Heart right ventricle (tissue), 16 donors: ENCODE measurements around the gene ZKSCAN7. TPM values are rescaled to one million over a fixed set of nuclear protein-coding genes. Genes with fewer than 3 reads are reported as not detected.
A peak's percentile ranks its signal among the peaks of the same experiment; 100 is the strongest.
"Not testable (repeated sequence)": the region's sequence is repeated elsewhere in the genome, so short reads cannot be mapped to it uniquely, and the experiment has no call there.

Experiments used
- ATAC-seq, 8 donors: fragments of 200-7000 bp; cut with Tn5 transposase; one replicate each; pipeline ENCODE4 v1.9.1; 2020; ENCODE audit warnings: mild to moderate bottlenecking in 8 of 8, moderate library complexity in 8 of 8, moderate number of reproducible peaks in 1 of 8
- DNase-seq, 2 donors: peaks; one replicate each; pipeline ENCODE4 v3.0.0-alpha.2; 2020
- H3K27ac ChIP-seq, 10 donors: fragments of 200-600 bp; sonication (generic) in 2 of 10; one replicate each; pipeline versions ENCODE4 v1.5.0 to v1.8.0; 2020 to 2022; ENCODE audit warnings: mild to moderate bottlenecking in 3 of 10
- H3K27me3 ChIP-seq, 7 donors: fragments of 200-600 bp; one replicate each; pipeline ENCODE4 v1.8.0; 2021 to 2022; ENCODE audit warnings: mild to moderate bottlenecking in 2 of 7
- H3K36me3 ChIP-seq, 9 donors: fragments of 200-600 bp; sonication (generic) in 1 of 9; one replicate each; pipeline versions ENCODE4 v1.5.0 to v1.8.0; 2020 to 2022; ENCODE audit warnings: mild to moderate bottlenecking in 2 of 9
- H3K4me1 ChIP-seq, 9 donors: fragments of 200-600 bp; sonication (generic) in 1 of 9; one replicate each; pipeline versions ENCODE4 v1.5.0 to v1.8.0; 2020 to 2022; ENCODE audit warnings: mild to moderate bottlenecking in 4 of 9
- H3K4me3 ChIP-seq, 10 donors: fragments of 200-600 bp; sonication (generic) in 2 of 10; one replicate each; pipeline versions ENCODE4 v1.5.0 to v1.8.0; 2020 to 2022; ENCODE audit warnings: mild to moderate bottlenecking in 7 of 10, moderate library complexity in 2 of 10
- H3K9me3 ChIP-seq, 11 donors: fragments of 200-600 bp in 10 of 11; sonication (generic) in 2 of 11; one replicate each; pipeline versions ENCODE4 v1.5.0 to v1.8.0; 2013 to 2022; ENCODE audit warnings: mild to moderate bottlenecking in 2 of 11, control low read depth in 1 of 11, moderate library complexity in 1 of 11
- WGBS, 2 donors: extraction: QIAGEN DNeasy Blood & Tissue Kit; methylation state at CpG; one replicate each; pipeline ENCODE4 v1.1.7; 2013; ENCODE audit warnings: inconsistent platforms in 1 of 2; 5-methylcytosine and 5-hydroxymethylcytosine counted together
- intact Hi-C, 10 donors: fragments of 100-400 bp; cut with DNase I; formaldehyde crosslinking; loops; one replicate each; pipeline versions ENCODE4 v1.11.1 to v1.14.2; 2022
- polyA plus RNA-seq, 2 donors: library from polyadenylated mRNA; stranded (reverse); fragments of 200-250 nt; gene quantifications; one replicate each; pipeline ENCODE4 v1.2.3, GENCODE V29; 2013
- total RNA-seq, 10 donors: library from RNA; stranded (reverse); fragmentation: NEBNext Ultra II Directional in 3 of 10; extraction: Animal tissue kit (Norgen Biotek cat#: 25700) in 3 of 10; gene quantifications; one replicate each; pipeline versions ENCODE4 v1.2.1 to v1.2.4, GENCODE V29; 2021 to 2023
- TF ChIP-seq, protein P1 (sequence below), 9 donors: fragments of 200-600 bp; sonication (generic) in 2 of 9; IDR thresholded peaks; one replicate each; pipeline versions ENCODE4 v1.5.0 to v1.8.0; 2021 to 2022; ENCODE audit warnings: antibody characterized with exemption in 9 of 9, mild to moderate bottlenecking in 5 of 9, moderate library complexity in 1 of 9
- donor health status: Arrhythmogenic right ventricular cardiomyopathy.
- donor health status: ischemic (EF 13 %, LVEDD 7.1; RV severe dilation, severe dysfunction).
- donor health status: healthy with polysubstance abuse.
- donor health status: DM: no; HTN: yes; CAD: no.
- donor health status: DM: no; HTN: no; CAD: no.
- donor health status: ischemic (EF 25% LVEDD 6.9; RV normal size, moderate dysfunction).
- donor health status: ischemic (EF 25% LVEDD 5.7; RV mildly dilated, moderate dysfunction).
- donor health status: healthy.
- donor health status: DM: yes; HTN: yes; CAD: no.
- donor health status: Ischemic cardiomyopathy.
- donor health status: ischemic (EF 35%, LVEDD 5.7; RV mildly dilated, moderate dysfunction).
- donor health status: nonischemic (EF 11% LVEDD 7.7; RV severe dilation, severe dysfunction).
- donor health status: DM: yes; HTN: yes; CAD: no.
- donor health status: PGD.
- donor health status: ischemic (EF 29% LVEDD 5.4; RV normal size, mild dysfunction).
- donor health status: nonischemic (EF 23%, LVEDD 6.1; RV moderate dilation, normal function).

The ZKSCAN7 gene
- total and polyA plus RNA-seq, 12 donors: 1.2 to 3.9 (median 2.4) TPM

DNA sequence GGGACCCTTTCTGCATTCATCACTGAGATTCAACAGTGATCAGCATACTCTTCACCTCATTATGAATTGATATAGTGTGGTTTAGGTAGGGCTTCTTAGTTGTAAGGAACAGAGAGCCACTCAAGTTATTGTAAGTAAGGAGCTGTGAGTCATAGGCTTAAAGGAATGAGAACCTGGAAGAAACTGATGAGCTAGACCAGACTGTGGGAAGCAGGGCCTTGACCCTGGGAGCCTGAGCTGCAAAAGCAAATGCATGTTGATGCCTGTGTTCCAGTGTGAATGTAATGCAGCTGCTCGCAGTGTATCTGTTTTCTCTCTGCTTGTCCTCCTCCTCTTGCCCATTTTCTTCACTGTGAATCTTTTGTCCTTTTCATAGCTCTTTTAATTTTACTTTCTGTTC lies 13.6 kb downstream of the ZKSCAN7 start:
- no peaks in the 10 kb centered on the region for H3K4me1 ChIP-seq
- DNase-seq (no peak), ATAC-seq (no peak)
- intact Hi-C loops: no loop called here
- H3K36me3 ChIP-seq: peaks cover 0 to 76% (median 25%) of the 10 kb centered on the region in 9 donors
- no peaks in the 10 kb centered on the region for H3K27me3 ChIP-seq
- H3K27ac ChIP-seq: no peak overlapping the region
- WGBS, 2 donors: 97 to 100% methylated on average over 1 of the region's 1 CpG
- no peak overlapping the region for H3K4me3 ChIP-seq
- TF ChIP-seq, protein P1, sequence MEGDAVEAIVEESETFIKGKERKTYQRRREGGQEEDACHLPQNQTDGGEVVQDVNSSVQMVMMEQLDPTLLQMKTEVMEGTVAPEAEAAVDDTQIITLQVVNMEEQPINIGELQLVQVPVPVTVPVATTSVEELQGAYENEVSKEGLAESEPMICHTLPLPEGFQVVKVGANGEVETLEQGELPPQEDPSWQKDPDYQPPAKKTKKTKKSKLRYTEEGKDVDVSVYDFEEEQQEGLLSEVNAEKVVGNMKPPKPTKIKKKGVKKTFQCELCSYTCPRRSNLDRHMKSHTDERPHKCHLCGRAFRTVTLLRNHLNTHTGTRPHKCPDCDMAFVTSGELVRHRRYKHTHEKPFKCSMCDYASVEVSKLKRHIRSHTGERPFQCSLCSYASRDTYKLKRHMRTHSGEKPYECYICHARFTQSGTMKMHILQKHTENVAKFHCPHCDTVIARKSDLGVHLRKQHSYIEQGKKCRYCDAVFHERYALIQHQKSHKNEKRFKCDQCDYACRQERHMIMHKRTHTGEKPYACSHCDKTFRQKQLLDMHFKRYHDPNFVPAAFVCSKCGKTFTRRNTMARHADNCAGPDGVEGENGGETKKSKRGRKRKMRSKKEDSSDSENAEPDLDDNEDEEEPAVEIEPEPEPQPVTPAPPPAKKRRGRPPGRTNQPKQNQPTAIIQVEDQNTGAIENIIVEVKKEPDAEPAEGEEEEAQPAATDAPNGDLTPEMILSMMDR (IDR thresholded peaks at IDR 0.05): no peak
- peaks cover 0 to 51% (median 10%) of the 10 kb centered on the region in 11 donors for H3K9me3 ChIP-seq

DNA sequence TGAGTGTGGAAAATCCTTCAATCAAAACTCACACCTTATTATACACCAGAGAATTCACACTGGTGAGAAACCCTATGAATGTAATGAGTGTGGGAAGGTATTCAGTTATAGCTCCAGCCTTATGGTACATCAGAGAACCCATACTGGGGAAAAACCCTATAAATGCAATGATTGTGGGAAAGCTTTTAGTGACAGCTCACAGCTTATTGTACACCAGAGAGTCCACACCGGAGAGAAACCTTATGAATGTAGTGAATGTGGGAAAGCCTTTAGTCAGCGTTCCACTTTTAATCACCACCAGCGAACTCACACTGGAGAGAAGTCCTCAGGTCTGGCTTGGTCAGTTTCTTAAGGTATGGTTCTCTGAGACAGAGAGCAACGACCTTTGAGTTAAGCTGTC lies 16.0 kb downstream of the ZKSCAN7 start:
- intact Hi-C loops: no loop called here
- Histone ChIP-seq H3K36me3 (peaks cover 0 to 60% (median 25%) of the 10 kb centered on the region in 9 donors), H3K4me1 (no peaks in the 10 kb centered on the region), H3K9me3 (peaks cover 0 to 67% (median 10%) of the 10 kb centered on the region in 11 donors), H3K27me3 (no peaks in the 10 kb centered on the region), H3K4me3 (no peak overlapping the region), H3K27ac (no peak overlapping the region)
- TF ChIP-seq, protein P1 (IDR thresholded peaks at IDR 0.05): no peak
- WGBS, 2 donors: 92 to 98% methylated on average over 4 of the region's 4 CpGs
- DNase-seq: no peak
- no peak for ATAC-seq

DNA sequence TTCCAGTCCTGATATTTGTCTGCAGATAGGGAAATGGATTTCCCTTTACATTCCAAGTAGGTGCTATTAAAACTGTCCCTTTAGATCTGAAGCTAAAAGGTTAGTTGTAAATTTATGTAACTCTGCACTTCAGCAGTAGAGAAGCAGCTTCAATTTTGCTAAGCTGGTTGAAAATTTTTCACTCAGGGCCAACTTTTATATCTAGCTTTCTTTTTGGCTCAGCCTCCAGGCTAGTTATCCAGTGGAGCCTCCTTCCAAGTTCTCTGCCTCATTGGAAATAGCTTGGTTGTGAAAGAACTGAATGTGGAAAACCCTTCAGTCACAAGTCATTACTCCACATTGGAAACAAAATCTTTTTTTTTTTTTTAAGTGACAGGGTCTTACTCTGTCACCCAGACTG lies 21.6 kb downstream of the ZKSCAN7 start:
- peak in 1 of 8 donors; percentile 60 for ATAC-seq
- Histone ChIP-seq H3K27ac (no peak overlapping the region), H3K4me1 (peaks cover 0 to 7% (median 0%) of the 10 kb centered on the region in 9 donors), H3K4me3 (no peak overlapping the region), H3K9me3 (peaks cover 0 to 43% (median 0%) of the 10 kb centered on the region in 11 donors), H3K27me3 (no peaks in the 10 kb centered on the region), H3K36me3 (peaks cover 0 to 13% (median 0%) of the 10 kb centered on the region in 9 donors)
- intact Hi-C loops: no loop called here
- no peak for DNase-seq
- TF ChIP-seq, protein P1 (IDR thresholded peaks at IDR 0.05): no peak

DNA sequence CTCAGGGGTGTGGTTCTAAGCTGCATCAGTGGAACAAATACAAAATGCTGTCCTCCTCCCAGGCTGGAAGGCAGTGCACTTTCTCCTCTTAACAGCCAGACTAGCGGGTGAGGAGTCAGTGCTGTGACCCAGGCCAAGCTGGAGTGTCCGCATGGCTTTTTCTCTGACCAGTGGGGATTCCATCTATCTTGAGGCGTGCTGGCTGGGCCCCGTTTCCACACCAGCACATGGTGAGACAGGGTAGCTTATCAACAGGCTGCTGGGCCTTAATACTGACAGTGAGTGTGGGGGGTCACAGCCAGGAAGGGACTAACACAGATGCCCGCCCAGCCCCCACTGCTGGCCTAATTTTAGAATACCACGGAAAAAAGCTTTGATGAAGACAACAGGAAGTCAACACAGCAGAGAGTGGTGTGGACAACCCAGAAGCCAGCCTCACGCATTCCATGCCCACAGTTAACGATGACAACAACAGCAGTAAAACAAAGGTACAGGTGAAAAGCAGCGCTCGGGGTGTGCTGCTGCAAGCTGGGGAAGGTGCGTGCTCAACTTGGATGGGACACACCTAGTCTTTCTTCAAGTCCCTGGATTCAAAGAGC lies 22.5 kb downstream of the ZKSCAN7 start:
- H3K4me3 ChIP-seq, H3K4me1 ChIP-seq, intact Hi-C loops, H3K27ac ChIP-seq, H3K27me3 ChIP-seq, DNase-seq, H3K36me3 ChIP-seq: not testable (repeated sequence)
- H3K9me3 ChIP-seq: peaks cover 0 to 38% (median 0%) of the 10 kb centered on the region in 11 donors
- ATAC-seq: peak in 5 of 8 donors; percentile 21 to 57 (median 33)
- WGBS, 2 donors: 77 to 80% methylated on average over 11 of the region's 11 CpGs

DNA sequence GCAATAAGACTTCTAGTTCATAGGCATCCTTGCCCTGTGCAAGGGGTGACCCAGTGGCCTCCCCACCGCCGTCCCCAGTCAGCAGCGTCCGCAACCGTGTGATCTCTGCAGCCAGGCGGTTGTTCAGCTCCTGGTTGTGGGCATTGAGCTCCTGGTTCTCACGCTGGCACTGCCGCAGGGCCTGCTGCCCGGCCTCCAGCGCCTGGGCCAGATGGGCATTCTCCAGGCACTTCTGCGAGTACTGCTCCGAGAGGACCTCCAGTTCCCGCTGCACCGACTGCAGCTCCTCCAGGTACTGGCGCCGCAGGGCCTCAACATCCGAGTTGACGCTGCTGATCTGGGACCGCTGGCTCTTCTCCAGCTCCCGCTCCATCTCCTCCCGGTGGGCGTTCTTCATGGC lies 23.3 kb downstream of the ZKSCAN7 start:
- H3K36me3 ChIP-seq, DNase-seq, H3K27me3 ChIP-seq, H3K4me3 ChIP-seq, ATAC-seq, intact Hi-C loops, H3K27ac ChIP-seq, H3K4me1 ChIP-seq: not testable (repeated sequence)
- 97 to 98% methylated on average over 22 of the region's 22 CpGs for WGBS, 2 donors
- peaks cover 0 to 31% (median 0%) of the 10 kb centered on the region in 11 donors for H3K9me3 ChIP-seq

DNA sequence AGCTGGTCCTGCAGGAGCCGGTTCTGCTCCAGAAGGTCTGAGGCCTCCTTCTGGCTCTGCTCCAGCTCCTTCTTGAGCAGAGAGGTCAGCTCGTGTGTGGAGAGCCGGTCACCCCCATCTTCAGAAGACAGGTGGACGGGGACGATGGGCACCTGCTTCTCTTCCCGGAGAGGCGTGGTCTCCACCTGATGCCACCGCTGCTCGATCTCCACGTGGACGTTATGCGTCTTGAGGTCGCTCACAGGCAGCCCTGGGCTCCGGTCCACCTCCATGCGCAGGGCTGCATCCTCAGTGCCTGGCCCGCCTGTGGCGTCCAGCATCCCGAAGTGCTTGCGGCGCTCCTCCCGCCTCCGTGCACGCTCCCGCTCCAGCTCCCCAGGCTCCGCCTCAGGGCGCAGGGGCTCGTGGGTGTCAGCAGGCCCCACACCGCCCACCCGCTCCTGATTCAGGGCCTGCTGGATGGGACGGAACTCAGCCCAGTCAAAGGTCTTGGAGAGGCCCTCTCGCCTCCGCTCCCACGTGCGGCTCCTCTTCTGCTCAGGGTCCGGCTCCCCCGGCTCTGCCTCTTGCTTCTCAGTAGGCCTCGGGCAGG lies 24.0 kb downstream of the ZKSCAN7 start:
- H3K27me3 ChIP-seq, H3K27ac ChIP-seq, H3K4me3 ChIP-seq, intact Hi-C loops, H3K4me1 ChIP-seq, DNase-seq, H3K36me3 ChIP-seq: not testable (repeated sequence)
- ATAC-seq: peak in 1 of 8 donors; percentile 48
- WGBS, 2 donors: 96 to 98% methylated on average over 37 of the region's 37 CpGs
- peaks cover 0 to 24% (median 0%) of the 10 kb centered on the region in 11 donors for H3K9me3 ChIP-seq

DNA sequence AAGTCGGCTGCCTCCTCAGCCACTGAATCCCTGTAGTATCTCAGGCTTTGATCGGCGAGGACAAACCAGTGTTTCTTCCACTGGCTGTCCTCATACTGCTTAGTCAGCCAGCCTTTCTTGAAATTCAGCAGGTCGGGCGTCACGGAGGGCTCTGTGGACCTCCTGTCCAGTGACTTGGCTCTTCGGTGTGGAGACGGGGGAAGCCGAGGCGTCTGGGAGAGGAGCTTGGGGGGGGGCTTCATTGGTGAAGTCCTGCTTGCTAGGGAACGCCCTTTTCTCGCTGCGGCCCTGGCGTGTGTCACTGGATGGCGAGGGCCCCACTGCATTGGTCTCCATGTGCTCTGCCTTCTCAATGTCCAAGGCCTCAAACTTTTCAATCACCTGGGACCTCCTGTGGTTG lies 24.8 kb downstream of the ZKSCAN7 start:
- peaks cover 0 to 17% (median 0%) of the 10 kb centered on the region in 11 donors for H3K9me3 ChIP-seq
- H3K27ac ChIP-seq, DNase-seq, ATAC-seq, H3K4me3 ChIP-seq, intact Hi-C loops, H3K36me3 ChIP-seq, H3K27me3 ChIP-seq: not testable (repeated sequence)
- H3K4me1 ChIP-seq: peaks cover 0 to 10% (median 6%) of the 10 kb centered on the region in 9 donors
- 97 to 99% methylated on average over 15 of the region's 15 CpGs for WGBS, 2 donors

DNA sequence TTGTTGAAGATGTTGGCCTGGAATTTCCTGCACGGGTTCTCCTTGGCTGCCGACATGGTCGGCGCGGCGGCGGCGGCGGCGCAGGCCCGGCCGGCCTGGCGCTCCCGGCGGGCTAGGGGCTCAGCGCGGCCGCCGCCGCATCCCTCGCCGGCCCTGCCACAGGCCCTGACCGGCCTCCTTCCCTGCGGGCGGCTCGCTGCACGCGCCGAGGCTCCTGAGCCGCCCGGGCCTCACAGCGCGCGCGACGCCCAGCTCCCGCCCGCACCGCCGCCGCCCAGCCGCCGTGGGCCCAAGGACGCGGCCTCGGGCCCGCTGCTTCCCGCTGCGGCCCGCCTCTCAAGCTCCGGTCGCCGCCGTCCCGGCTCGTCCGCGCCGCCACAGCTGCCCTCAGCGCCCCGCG lies 26.0 kb downstream of the ZKSCAN7 start:
- H3K27ac ChIP-seq, DNase-seq, intact Hi-C loops, H3K36me3 ChIP-seq, H3K4me3 ChIP-seq, ATAC-seq, H3K27me3 ChIP-seq: not testable (repeated sequence)
- Histone ChIP-seq H3K9me3 (peaks cover 0 to 12% (median 0%) of the 10 kb centered on the region in 11 donors), H3K4me1 (peaks cover 0 to 20% (median 10%) of the 10 kb centered on the region in 9 donors)
- WGBS, 2 donors: 34 to 46% methylated on average over 35 to 62 of the region's 62 CpGs
